Neural crest cell (in vitro differentiated cells): ENCODE data around the gene EPHB4. TPM values are rescaled to one million over a fixed set of nuclear protein-coding genes. Genes with fewer than 3 reads are reported as not detected.
"Not testable (repeated sequence)": the region's sequence is repeated elsewhere in the genome, so short reads cannot be mapped to it uniquely, and the experiment has no call there.

ENCODE experiments used
- DNase-seq: peaks from one replicate; pipeline ENCODE4 v3.0.0; 2021; ENCODE audit warnings: low read depth, mixed read lengths, low spot score
- H3K27ac Mint-ChIP-seq: one replicate; pipeline ENCODE4 v1.8.0; 2021; ENCODE audit warnings: mild to moderate bottlenecking, mixed read lengths; ENCODE audit not compliant: unreplicated experiment
- H3K27me3 Mint-ChIP-seq: 2 replicates; pipeline ENCODE4 v1.8.0; 2021; ENCODE audit warnings: low read depth, mild to moderate bottlenecking, mixed read lengths
- H3K36me3 Mint-ChIP-seq: 2 replicates; pipeline ENCODE4 v1.8.0; 2021; ENCODE audit warnings: low read depth, mild to moderate bottlenecking, mixed read lengths
- H3K4me1 Mint-ChIP-seq: 2 replicates; pipeline ENCODE4 v1.8.0; 2021; ENCODE audit warnings: mixed read lengths
- H3K4me3 Mint-ChIP-seq: one replicate; pipeline ENCODE4 v1.8.0; 2021; ENCODE audit warnings: mild to moderate bottlenecking, mixed read lengths
- H3K9me3 Mint-ChIP-seq: 2 replicates; pipeline ENCODE4 v1.8.0; 2021; ENCODE audit warnings: mixed read lengths
- CTCF ChIP-seq: fragments of 200-600 bp; sonication (generic); conservative IDR thresholded peaks from 2 replicates; pipeline ENCODE4 v1.5.0; 2021; ENCODE audit warnings: antibody characterized with exemption, mild to moderate bottlenecking
- total RNA-seq: library from RNA; stranded (reverse); gene quantifications from 2 replicates; pipeline ENCODE4 v1.2.1, GENCODE V29; 2021

The EPHB4 gene
- total RNA-seq, 1 donor from 2014 or later = 84.5 TPM

- TF ChIP-seq CTCF = no peak
- Mint-ChIP-seq H3K9me3 (no peaks in the 10 kb centered on the region), H3K4me1 (no peaks in the 10 kb centered on the region), H3K27me3 (no peaks in the 10 kb centered on the region), H3K36me3 (no peaks in the 10 kb centered on the region), H3K27ac (peak overlapping the region; percentile 67), H3K4me3 (no peak overlapping the region)
- DNase-seq = no peak
These were observed 58.5 kb downstream of the EPHB4 start for GRCh38 chr7:100768784-100769183.

GRCh38 chr7:100765250-100765649, 62.1 kb downstream of the EPHB4 start:
- Mint-ChIP-seq H3K9me3 (no peaks in the 10 kb centered on the region), H3K36me3 (no peaks in the 10 kb centered on the region), H3K4me3 (no peak overlapping the region), H3K27ac (no peak overlapping the region), H3K4me1 (no peaks in the 10 kb centered on the region), H3K27me3 (no peaks in the 10 kb centered on the region)
- DNase-seq = no peak
- no peak for TF ChIP-seq CTCF

GRCh38 chr7:100764841-100765240, 62.5 kb downstream of the EPHB4 start:
- no peaks in the 10 kb centered on the region for H3K36me3 Mint-ChIP-seq
- no peak overlapping the region for H3K4me3 Mint-ChIP-seq
- H3K27ac Mint-ChIP-seq = no peak overlapping the region
- no peak for DNase-seq
- H3K27me3 Mint-ChIP-seq = no peaks in the 10 kb centered on the region
- H3K9me3 Mint-ChIP-seq = no peaks in the 10 kb centered on the region
- no peaks in the 10 kb centered on the region for H3K4me1 Mint-ChIP-seq
- no peak for TF ChIP-seq CTCF

GRCh38 chr7:100763556-100764140, 63.7 kb downstream of the EPHB4 start:
- H3K27me3 Mint-ChIP-seq = no peaks in the 10 kb centered on the region
- H3K4me1 Mint-ChIP-seq = no peaks in the 10 kb centered on the region
- TF ChIP-seq CTCF = no peak
- no peaks in the 10 kb centered on the region for H3K9me3 Mint-ChIP-seq
- H3K4me3 Mint-ChIP-seq = no peak overlapping the region
- no peak for DNase-seq
- no peaks in the 10 kb centered on the region for H3K36me3 Mint-ChIP-seq
- H3K27ac Mint-ChIP-seq = no peak overlapping the region

GRCh38 chr7:100762841-100763240, 64.5 kb downstream of the EPHB4 start:
- not testable (repeated sequence) for H3K4me1 Mint-ChIP-seq, H3K27me3 Mint-ChIP-seq, H3K36me3 Mint-ChIP-seq, H3K27ac Mint-ChIP-seq, H3K4me3 Mint-ChIP-seq, H3K9me3 Mint-ChIP-seq, DNase-seq

- Mint-ChIP-seq H3K9me3 (no peaks in the 10 kb centered on the region), H3K4me1 (no peaks in the 10 kb centered on the region), H3K27me3 (no peaks in the 10 kb centered on the region), H3K36me3 (no peaks in the 10 kb centered on the region), H3K27ac (no peak overlapping the region), H3K4me3 (no peak overlapping the region)
- no peak for TF ChIP-seq CTCF
- no peak for DNase-seq
These were observed 67.8 kb downstream of the EPHB4 start for GRCh38 chr7:100759357-100760171.
